Measurements from ENCODE around the gene SLC39A1.

- TF ChIP-seq CTCF (IDR thresholded peaks at IDR 0.05) (peak in 1 of 5 experiments; percentile 21), POLR2A (IDR thresholded peaks at IDR 0.05) (no peak), POLR2AphosphoS5 (IDR thresholded peaks at IDR 0.05) (no peak), EP300 (IDR thresholded peaks at IDR 0.05; ENCODE audit: low read depth) (no peak)
Measured at GRCh38 chr1:153922076-153922971, 41.0 kb downstream of the SLC39A1 start.

All from transverse colon (tissue), 4 donors.